SU-DHL-6 (cell line): ENCODE results near the gene ZNF516.
A peak's percentile ranks its signal among the peaks of the same experiment; 100 is the strongest.

Source experiments
- H2AFZ ChIP-seq: fragments of 200-600 bp; sonication (generic); 2 replicates; pipeline ENCODE4 v1.6.1; 2014; ENCODE audit warnings: low read depth, mild to moderate bottlenecking, moderate library complexity, mixed read lengths, antibody characterized with exemption, low read length; ENCODE audit not compliant: severe bottlenecking
- H3F3A ChIP-seq: fragments of 200-600 bp; shearing (Covaris generic); 2 replicates; pipeline ENCODE4 v1.6.0; 2016; ENCODE audit warnings: antibody characterized with exemption, mild to moderate bottlenecking; ENCODE audit not compliant: insufficient read depth
- H3K27ac ChIP-seq: fragments of 200-600 bp; sonication (generic); 2 replicates; pipeline ENCODE4 v1.5.1; 2016; ENCODE audit warnings: low read depth, mild to moderate bottlenecking, low read length, moderate library complexity, mixed read lengths
- H3K27me3 ChIP-seq: fragments of 200-600 bp; sonication (generic), shearing (Covaris generic); 2 replicates; pipeline ENCODE4 v1.6.0; 2014; ENCODE audit warnings: mild to moderate bottlenecking, low read length
- H3K36me3 ChIP-seq: fragments of 200-600 bp; sonication (generic); 2 replicates; pipeline ENCODE4 v1.6.1; 2014; ENCODE audit warnings: mild to moderate bottlenecking, low read length, mixed read lengths
- H3K4me2 ChIP-seq: fragments of 300-600, 200-600 bp; shearing (Covaris generic), sonication (generic); 2 replicates; pipeline ENCODE4 v1.6.0; 2014; ENCODE audit warnings: low read length, low read depth, mild to moderate bottlenecking; ENCODE audit not compliant: poor library complexity, severe bottlenecking
- H3K4me3 ChIP-seq: fragments of 200-600 bp; sonication (generic); 2 replicates; pipeline ENCODE4 v1.5.1; 2014; ENCODE audit warnings: antibody characterized with exemption, low read length, mild to moderate bottlenecking, mixed read lengths; ENCODE audit not compliant: insufficient read depth, poor library complexity, severe bottlenecking
- H3K79me2 ChIP-seq: fragments of 200-600 bp; sonication (generic); 2 replicates; pipeline ENCODE4 v1.6.1; 2014; ENCODE audit warnings: mild to moderate bottlenecking, low read length, moderate library complexity; ENCODE audit not compliant: insufficient read depth
- H3K9ac ChIP-seq: fragments of 200-600 bp; sonication (generic); 2 replicates; pipeline ENCODE4 v1.7.0; 2014; ENCODE audit warnings: mild to moderate bottlenecking, low read length
- H3K9me2 ChIP-seq: fragments of 200-600 bp; sonication (generic); replicated peaks from 2 replicates; pipeline ENCODE4 v1.6.1; 2014; ENCODE audit warnings: low read length; ENCODE audit not compliant: insufficient read depth
- H3K9me3 ChIP-seq: fragments of 200-600 bp; sonication (generic); 2 replicates; pipeline ENCODE4 v1.6.1; 2014; ENCODE audit warnings: low read length, mixed read lengths; ENCODE audit not compliant: insufficient read depth
- H4K20me1 ChIP-seq: fragments of 200-600 bp; sonication (generic); 2 replicates; pipeline ENCODE4 v1.6.1; 2014; ENCODE audit warnings: low read depth, mild to moderate bottlenecking, antibody characterized with exemption, low read length, moderate library complexity, mixed read lengths
- EZH2phosphoT487 ChIP-seq: fragments of 200-600 bp; sonication (generic), shearing (Covaris generic); conservative IDR thresholded peaks from 2 replicates; pipeline ENCODE4 v1.6.1; 2018; ENCODE audit warnings: mild to moderate bottlenecking, antibody characterized with exemption, low read length, moderate library complexity, mixed read lengths
- TF ChIP-seq, protein P1 (sequence below): fragments of 200-600 bp; sonication (generic); IDR thresholded peaks from one replicate; pipeline ENCODE4 v1.5.1; 2017; ENCODE audit warnings: antibody characterized with exemption, mild to moderate bottlenecking, low read length, moderate library complexity; ENCODE audit not compliant: insufficient read depth, poor library complexity, severe bottlenecking

Gene ZNF516

DNA sequence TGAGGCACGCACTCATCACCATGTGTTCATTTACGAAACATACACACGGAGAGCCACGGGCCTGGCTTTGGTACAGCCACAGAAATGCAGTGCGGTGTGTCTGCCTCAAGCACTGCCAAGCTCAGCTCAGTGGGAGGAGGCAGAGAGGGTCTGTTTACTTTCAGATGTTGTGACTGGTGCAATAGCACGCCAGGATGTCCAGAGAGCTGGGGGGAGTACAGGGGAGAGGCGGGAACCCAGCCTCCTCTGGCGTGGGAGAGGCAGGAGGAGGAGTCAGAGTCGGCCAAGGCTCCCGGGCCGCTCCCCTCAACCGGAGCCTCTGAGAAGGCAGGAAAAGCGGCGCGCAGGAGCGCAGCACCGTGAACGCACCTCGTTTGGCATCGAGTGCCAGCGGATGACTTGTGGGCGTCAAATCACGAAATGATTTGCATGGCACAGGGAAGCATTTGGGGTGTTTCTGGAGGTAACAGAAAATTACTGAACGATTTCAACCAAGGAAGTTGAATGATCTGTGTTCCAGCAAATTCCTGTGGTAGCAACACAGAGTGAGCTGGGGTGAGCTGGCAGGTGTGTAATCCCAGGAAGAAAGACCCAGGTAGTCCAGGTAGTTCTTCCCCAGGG is 143.0 kb downstream of the ZNF516 start:
- H3K36me3 ChIP-seq = no peaks in the 10 kb centered on the region
- no peak overlapping the region for H3K9ac ChIP-seq
- H3F3A ChIP-seq = no peaks in the 10 kb centered on the region
- TF ChIP-seq, protein P1, sequence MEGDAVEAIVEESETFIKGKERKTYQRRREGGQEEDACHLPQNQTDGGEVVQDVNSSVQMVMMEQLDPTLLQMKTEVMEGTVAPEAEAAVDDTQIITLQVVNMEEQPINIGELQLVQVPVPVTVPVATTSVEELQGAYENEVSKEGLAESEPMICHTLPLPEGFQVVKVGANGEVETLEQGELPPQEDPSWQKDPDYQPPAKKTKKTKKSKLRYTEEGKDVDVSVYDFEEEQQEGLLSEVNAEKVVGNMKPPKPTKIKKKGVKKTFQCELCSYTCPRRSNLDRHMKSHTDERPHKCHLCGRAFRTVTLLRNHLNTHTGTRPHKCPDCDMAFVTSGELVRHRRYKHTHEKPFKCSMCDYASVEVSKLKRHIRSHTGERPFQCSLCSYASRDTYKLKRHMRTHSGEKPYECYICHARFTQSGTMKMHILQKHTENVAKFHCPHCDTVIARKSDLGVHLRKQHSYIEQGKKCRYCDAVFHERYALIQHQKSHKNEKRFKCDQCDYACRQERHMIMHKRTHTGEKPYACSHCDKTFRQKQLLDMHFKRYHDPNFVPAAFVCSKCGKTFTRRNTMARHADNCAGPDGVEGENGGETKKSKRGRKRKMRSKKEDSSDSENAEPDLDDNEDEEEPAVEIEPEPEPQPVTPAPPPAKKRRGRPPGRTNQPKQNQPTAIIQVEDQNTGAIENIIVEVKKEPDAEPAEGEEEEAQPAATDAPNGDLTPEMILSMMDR = no peak
- TF ChIP-seq EZH2phosphoT487 = no peak
- no peaks in the 10 kb centered on the region for H4K20me1 ChIP-seq
- H2AFZ ChIP-seq = no peak overlapping the region
- no peaks in the 10 kb centered on the region for H3K9me2 ChIP-seq
- H3K9me3 ChIP-seq = no peaks in the 10 kb centered on the region
- no peaks in the 10 kb centered on the region for H3K27me3 ChIP-seq
- no peak overlapping the region for H3K4me2 ChIP-seq
- H3K27ac ChIP-seq = no peak overlapping the region
- H3K79me2 ChIP-seq = no peaks in the 10 kb centered on the region
- no peak overlapping the region for H3K4me3 ChIP-seq

DNA sequence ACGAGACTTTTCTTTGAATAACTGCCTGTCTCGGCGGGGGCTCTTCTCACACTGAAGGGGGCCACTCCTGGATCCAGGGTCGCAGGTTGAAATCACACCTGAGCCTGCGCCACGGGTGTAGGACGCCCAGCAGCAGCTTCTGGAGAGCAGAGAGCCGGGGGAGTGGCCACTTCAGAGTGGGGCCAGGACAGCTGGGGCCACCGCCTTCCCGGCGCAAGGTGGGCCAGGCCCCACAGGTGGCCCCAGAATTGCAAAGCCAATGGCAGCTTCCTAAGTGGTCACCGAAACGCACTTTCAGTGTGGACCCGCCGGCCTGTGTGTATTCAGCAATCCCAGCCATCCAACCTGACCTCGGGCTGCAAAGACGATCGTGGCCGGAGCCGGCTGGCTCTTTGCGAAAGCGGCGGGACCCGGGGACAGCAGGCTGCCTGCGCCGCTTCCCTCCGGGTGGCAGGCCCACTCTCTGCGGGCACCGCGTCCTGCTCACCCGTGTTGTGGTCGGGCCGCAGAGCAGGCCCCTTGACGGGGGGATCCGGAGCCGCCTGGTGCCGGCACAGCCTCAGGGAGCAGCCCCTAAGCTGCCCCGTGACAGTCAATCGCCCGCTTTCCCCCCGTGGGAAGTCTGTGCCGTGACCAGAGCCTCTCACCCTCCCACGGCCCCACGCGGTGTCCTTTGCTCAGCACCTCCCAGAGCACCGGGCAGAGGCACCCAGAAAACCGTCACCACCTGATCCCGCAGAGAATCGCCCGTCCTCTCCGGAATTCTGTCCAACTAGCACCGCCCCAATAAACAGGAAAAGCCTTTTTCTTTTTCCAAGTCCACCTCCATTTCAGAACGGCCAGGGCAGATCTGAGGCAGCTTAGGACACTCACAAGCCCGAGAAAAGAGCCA is 144.7 kb downstream of the ZNF516 start:
- Histone ChIP-seq H3K4me2 (no peak overlapping the region), H3K9me3 (no peaks in the 10 kb centered on the region), H4K20me1 (no peaks in the 10 kb centered on the region), H3K27me3 (no peaks in the 10 kb centered on the region), H3F3A (no peaks in the 10 kb centered on the region), H3K27ac (no peak overlapping the region), H3K4me3 (no peak overlapping the region), H2AFZ (no peak overlapping the region), H3K79me2 (no peaks in the 10 kb centered on the region), H3K9me2 (no peaks in the 10 kb centered on the region), H3K36me3 (no peaks in the 10 kb centered on the region), H3K9ac (no peak overlapping the region)
- TF ChIP-seq, protein P1 = no peak
- TF ChIP-seq EZH2phosphoT487 = no peak

DNA sequence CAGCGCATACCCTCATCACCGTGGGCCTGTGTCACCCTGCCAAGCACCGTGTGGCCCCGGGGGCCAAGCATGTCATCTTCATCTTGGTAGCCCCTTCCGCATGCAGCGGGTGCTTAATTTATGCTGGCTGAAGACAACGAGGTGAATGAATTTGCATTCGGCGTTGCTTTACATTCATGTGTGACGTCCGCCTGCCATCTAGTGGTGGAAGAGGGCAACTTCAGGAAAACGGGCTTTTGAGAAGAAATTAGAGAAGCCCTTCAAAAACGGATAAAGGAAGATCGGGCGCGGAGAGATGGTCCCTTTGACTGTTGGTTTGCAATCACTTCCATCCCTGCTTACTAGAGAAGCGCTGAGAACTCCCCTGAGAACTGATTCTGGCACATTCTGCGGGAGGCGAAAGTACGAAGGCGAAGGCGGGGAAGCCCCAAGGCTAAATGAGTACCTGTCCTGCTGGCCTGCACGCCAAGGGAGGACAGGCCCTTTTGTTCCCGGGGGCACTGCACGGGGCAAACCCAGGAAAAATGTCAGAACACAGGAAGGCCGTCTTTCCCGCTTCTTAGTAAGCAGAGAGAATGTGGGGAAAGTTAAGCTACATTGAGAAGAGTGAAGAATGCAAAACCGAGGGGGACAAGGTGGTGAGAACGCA is 145.9 kb downstream of the ZNF516 start:
- Histone ChIP-seq H4K20me1 (no peaks in the 10 kb centered on the region), H3K27ac (no peak overlapping the region), H3K79me2 (no peaks in the 10 kb centered on the region), H2AFZ (no peak overlapping the region), H3K36me3 (no peaks in the 10 kb centered on the region), H3K4me2 (no peak overlapping the region), H3K27me3 (no peaks in the 10 kb centered on the region), H3K9ac (no peak overlapping the region), H3K9me3 (no peaks in the 10 kb centered on the region), H3K9me2 (no peaks in the 10 kb centered on the region), H3F3A (no peaks in the 10 kb centered on the region), H3K4me3 (no peak overlapping the region)
- TF ChIP-seq, protein P1 = peak; percentile 80
- no peak for TF ChIP-seq EZH2phosphoT487
